Brain microvascular endothelial cell (primary cell): ENCODE results near the gene NUCKS1.

Experiments
- DNase-seq: peaks from one replicate; pipeline ENCODE4 v3.0.0-alpha.2; 2020
- H3K27ac ChIP-seq: fragments of 250-450 bp; sonication (Bioruptor Pico); 2 replicates; pipeline ENCODE4 v1.5.1; 2020; ENCODE audit warnings: mild to moderate bottlenecking, moderate library complexity
- H3K27me3 ChIP-seq: fragments of 250-450 bp; sonication (Bioruptor Pico); replicated peaks from 2 replicates; pipeline ENCODE4 v1.5.1; 2020; ENCODE audit warnings: mild to moderate bottlenecking
- H3K36me3 ChIP-seq: fragments of 250-450 bp; sonication (Bioruptor Pico); replicated peaks from 2 replicates; pipeline ENCODE4 v1.5.1; 2020; ENCODE audit warnings: mild to moderate bottlenecking
- H3K4me3 ChIP-seq: 2 replicates; pipeline ENCODE4 v1.5.1; 2011; ENCODE audit warnings: low read depth, mild to moderate bottlenecking, control low read depth, low read length, moderate library complexity
- in situ Hi-C: cut with HindIII; loops from 2 replicates; pipeline ENCODE4 v1.10.0; 2017; ENCODE audit warnings: low sequenced_read_pairs, low pct_ligation_motif_present
- TF ChIP-seq, protein P1 (sequence below): IDR thresholded peaks from 2 replicates; pipeline ENCODE4 v1.5.1; 2011; ENCODE audit warnings: low read depth, mild to moderate bottlenecking, moderate library complexity, low read length, control low read depth, inconsistent platforms; ENCODE audit errors: missing control alignments

Gene NUCKS1

DNA sequence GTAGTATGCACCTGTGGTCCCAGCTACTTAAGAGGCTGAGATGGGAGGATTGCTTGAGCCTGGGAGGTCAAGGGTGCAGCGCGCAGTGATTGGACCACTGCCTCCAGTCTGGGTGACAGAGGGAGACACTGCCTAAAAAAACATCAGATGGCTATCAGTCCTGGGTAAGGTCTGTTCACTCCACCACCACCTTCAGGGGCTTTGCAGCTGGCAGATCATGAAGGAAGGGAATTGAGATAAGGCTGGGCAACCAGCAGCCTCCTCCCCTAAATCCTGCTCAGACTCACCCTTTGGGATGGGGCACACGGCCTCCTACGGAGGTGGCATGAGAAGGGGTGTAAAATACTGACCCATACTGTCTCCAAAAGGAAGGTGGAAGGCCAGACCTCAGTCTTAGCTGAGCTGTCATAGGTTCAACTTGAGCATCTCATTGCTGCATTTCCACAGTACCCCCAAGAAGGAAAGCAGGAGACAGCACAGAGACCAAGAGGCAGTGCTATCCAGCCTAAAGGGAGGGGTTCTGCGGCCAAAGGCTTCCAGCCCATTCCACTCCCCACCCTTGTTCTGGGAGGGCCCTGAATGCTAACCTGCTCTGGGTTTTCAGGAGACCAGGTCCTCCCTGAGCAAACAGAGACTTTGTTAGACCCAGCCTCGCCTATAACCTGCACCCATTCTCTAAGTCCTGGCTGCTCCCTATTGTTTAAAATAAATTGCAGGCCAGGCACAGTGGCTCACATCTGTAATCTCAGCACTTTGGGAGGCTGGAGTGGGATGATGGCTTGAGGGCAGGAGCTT, 83.4 kb downstream of the NUCKS1 start:
- H3K36me3 ChIP-seq = no peaks in the 10 kb centered on the region
- H3K4me3 ChIP-seq = no peak overlapping the region
- no peak for DNase-seq
- H3K27ac ChIP-seq = no peak overlapping the region
- in situ Hi-C loops = loop anchor here (10.0 kb wide), 1 partner anchor 48 kb away; no protein-coding TSS in a partner anchor
- H3K27me3 ChIP-seq = no peaks in the 10 kb centered on the region
- TF ChIP-seq, protein P1, sequence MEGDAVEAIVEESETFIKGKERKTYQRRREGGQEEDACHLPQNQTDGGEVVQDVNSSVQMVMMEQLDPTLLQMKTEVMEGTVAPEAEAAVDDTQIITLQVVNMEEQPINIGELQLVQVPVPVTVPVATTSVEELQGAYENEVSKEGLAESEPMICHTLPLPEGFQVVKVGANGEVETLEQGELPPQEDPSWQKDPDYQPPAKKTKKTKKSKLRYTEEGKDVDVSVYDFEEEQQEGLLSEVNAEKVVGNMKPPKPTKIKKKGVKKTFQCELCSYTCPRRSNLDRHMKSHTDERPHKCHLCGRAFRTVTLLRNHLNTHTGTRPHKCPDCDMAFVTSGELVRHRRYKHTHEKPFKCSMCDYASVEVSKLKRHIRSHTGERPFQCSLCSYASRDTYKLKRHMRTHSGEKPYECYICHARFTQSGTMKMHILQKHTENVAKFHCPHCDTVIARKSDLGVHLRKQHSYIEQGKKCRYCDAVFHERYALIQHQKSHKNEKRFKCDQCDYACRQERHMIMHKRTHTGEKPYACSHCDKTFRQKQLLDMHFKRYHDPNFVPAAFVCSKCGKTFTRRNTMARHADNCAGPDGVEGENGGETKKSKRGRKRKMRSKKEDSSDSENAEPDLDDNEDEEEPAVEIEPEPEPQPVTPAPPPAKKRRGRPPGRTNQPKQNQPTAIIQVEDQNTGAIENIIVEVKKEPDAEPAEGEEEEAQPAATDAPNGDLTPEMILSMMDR = no peak

GRCh38 chr1:205665201-205666045, 84.6 kb downstream of the NUCKS1 start:
- Histone ChIP-seq H3K36me3 (no peaks in the 10 kb centered on the region), H3K27ac (no peak overlapping the region), H3K27me3 (no peaks in the 10 kb centered on the region), H3K4me3 (no peak overlapping the region)
- DNase-seq = no peak
- TF ChIP-seq, protein P1 = no peak
- in situ Hi-C loops = loop anchor here (10.0 kb wide), 1 partner anchor 49 kb away; no protein-coding TSS in a partner anchor

- no peaks in the 10 kb centered on the region for H3K36me3 ChIP-seq
- H3K27ac ChIP-seq = no peak overlapping the region
- no peaks in the 10 kb centered on the region for H3K27me3 ChIP-seq
- H3K4me3 ChIP-seq = no peak overlapping the region
- in situ Hi-C loops = loop anchor here (10.0 kb wide), 1 partner anchor 50 kb away; no protein-coding TSS in a partner anchor
- DNase-seq = no peak
- TF ChIP-seq, protein P1 = no peak
Measured at GRCh38 chr1:205664399-205665017, 85.5 kb downstream of the NUCKS1 start.

DNA sequence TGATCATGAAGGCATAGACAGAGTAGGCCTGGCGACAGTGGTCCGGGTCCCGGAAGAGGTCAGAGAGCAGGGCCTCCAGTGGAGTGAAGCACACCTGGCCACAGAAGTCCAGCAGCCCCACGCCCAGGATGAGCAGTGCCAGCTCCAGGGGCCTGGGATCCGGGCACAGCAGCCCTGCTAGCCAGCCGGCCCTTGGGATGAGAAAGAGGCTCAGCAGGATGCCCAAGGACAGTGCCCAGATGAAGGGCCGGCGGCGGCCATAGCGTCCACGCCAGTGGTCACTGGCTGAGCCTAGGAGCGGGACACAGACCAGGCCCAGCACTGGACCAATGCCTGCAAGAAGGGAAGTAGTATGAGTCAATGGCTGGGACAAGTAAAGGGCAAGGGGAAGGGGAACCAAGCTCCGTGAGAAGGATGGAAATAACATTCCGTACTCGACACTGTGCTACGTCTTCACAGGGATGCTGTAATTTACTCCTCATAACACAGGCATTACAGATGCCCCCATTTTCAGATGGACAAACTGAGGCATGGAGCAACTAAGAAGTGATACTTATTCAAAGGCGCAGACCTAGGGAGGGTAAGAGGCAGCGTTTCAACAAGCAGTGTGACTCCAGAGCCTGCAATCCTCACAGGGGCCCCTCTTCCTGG, 86.6 kb downstream of the NUCKS1 start:
- in situ Hi-C loops = loop anchor here (10.0 kb wide), 1 partner anchor 51 kb away; no protein-coding TSS in a partner anchor
- DNase-seq = no peak
- Histone ChIP-seq H3K36me3 (no peaks in the 10 kb centered on the region), H3K27ac (no peak overlapping the region), H3K4me3 (no peak overlapping the region), H3K27me3 (no peaks in the 10 kb centered on the region)
- TF ChIP-seq, protein P1 = no peak
